ENCODE data around the gene SMCO1.

- TF ChIP-seq SUZ12 (IDR thresholded peaks at IDR 0.05; ENCODE audit: extremely low read depth, insufficient read depth, insufficient read length) (no peak), ZNF274 (IDR thresholded peaks at IDR 0.05; ENCODE audit: low read depth, low read length) (no peak)
Measured at GRCh38 chr3:196554205-196554604, 39.1 kb upstream of the SMCO1 start.
